GM21786 (cell line): ENCODE results near the gene PAPPA.

Experiments used
- ATAC-seq: cut with Tn5 transposase; IDR thresholded peaks from one replicate; pipeline ENCODE4 v1.9.1; 2021; ENCODE audit not compliant: unreplicated experiment

Gene PAPPA

GRCh38 chr9:116451500-116452115, 298.0 kb downstream of the PAPPA start:
- no peak for ATAC-seq
